GM21825 (cell line): ENCODE results near the gene ZNF469.
"Not testable (repeated sequence)": the region's sequence is repeated elsewhere in the genome, so short reads cannot be mapped to it uniquely, and the experiment has no call there.

Experiments used
- ATAC-seq: cut with Tn5 transposase; IDR thresholded peaks from one replicate; pipeline ENCODE4 v1.9.1; 2021; ENCODE audit warnings: mild to moderate bottlenecking, moderate library complexity; ENCODE audit not compliant: unreplicated experiment

Gene ZNF469

GRCh38 chr16:88359008-88359407, 23.8 kb upstream of the ZNF469 start:
- no peak for ATAC-seq

- ATAC-seq: not testable (repeated sequence)
These were observed 22.4 kb upstream of the ZNF469 start for GRCh38 chr16:88360401-88360800.

GRCh38 chr16:88360999-88361398, 21.8 kb upstream of the ZNF469 start:
- ATAC-seq: no peak

- no peak for ATAC-seq
These were observed 21.0 kb upstream of the ZNF469 start for GRCh38 chr16:88361775-88362174.

- ATAC-seq: no peak
These were observed 19.4 kb upstream of the ZNF469 start for GRCh38 chr16:88363239-88363891.

- no peak for ATAC-seq
These were observed 17.4 kb upstream of the ZNF469 start for GRCh38 chr16:88365244-88365865.

- ATAC-seq: no peak
These were observed 16.6 kb upstream of the ZNF469 start for GRCh38 chr16:88366032-88366703.

GRCh38 chr16:88366704-88367047, 16.1 kb upstream of the ZNF469 start:
- no peak for ATAC-seq

GRCh38 chr16:88367560-88367959, 15.2 kb upstream of the ZNF469 start:
- no peak for ATAC-seq

GRCh38 chr16:88368036-88368435, 14.7 kb upstream of the ZNF469 start:
- ATAC-seq: no peak

- ATAC-seq: no peak
These were observed 13.8 kb upstream of the ZNF469 start for GRCh38 chr16:88368994-88369393.

GRCh38 chr16:88369447-88370008, 13.2 kb upstream of the ZNF469 start:
- no peak for ATAC-seq

- ATAC-seq: no peak
These were observed 12.4 kb upstream of the ZNF469 start for GRCh38 chr16:88370365-88370764.

- ATAC-seq: no peak
These were observed 10.2 kb upstream of the ZNF469 start for GRCh38 chr16:88372522-88372921.

- ATAC-seq: no peak
These were observed 9.5 kb upstream of the ZNF469 start for GRCh38 chr16:88373211-88373610.

GRCh38 chr16:88373927-88374492, 8.7 kb upstream of the ZNF469 start:
- no peak for ATAC-seq

GRCh38 chr16:88374736-88375135, 8.0 kb upstream of the ZNF469 start:
- ATAC-seq: no peak

GRCh38 chr16:88375236-88375975, 7.4 kb upstream of the ZNF469 start:
- no peak for ATAC-seq

- no peak for ATAC-seq
These were observed 6.5 kb upstream of the ZNF469 start for GRCh38 chr16:88375996-88376834.
